ENCODE measurements around the gene UQCR11. TPM values are rescaled to one million over a fixed set of nuclear protein-coding genes. Genes with fewer than 3 reads are reported as not detected.
"Not testable (repeated sequence)": the region's sequence is repeated elsewhere in the genome, so short reads cannot be mapped to it uniquely, and the experiment has no call there.

The UQCR11 gene
- total RNA-seq, 3 donors from 2014 or later: 59.6 to 117 (median 63.4) TPM

DNA sequence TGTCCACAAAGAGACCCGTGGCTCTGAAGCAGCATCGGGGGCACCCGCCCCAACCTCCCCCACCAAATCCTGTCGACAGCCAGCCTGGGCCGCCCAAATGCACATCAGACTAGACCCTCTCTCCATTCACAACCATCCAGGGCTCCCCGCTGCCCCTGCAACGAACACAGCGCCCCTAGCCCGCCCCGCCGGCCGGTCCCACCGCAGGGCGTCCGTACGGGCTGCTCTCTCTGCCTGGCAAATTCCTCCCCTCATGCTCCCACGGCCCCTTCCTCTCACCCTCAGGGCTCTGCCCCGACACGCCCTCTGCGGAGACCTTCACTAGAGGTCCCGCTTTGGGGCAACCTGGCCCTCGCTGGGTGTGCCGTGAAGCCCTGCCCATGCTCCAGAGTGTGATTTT, 40.0 kb upstream of the UQCR11 start:
- Histone ChIP-seq H3K27ac (no peak overlapping the region), H3K27me3 (no peaks in the 10 kb centered on the region), H3K4me1 (peaks cover 0 to under 1% of the 10 kb centered on the region in 2 donors), H3K9me3 (no peaks in the 10 kb centered on the region), H3K36me3 (no peaks in the 10 kb centered on the region), H3K4me3 (no peak overlapping the region)
- DNase-seq (ENCODE audit: low spot score in 2 of 2): no peak
- intact Hi-C loops (cut with DNase I; ENCODE audit: low total_unique reads): loop anchor here (5.0 kb wide), 1 partner anchor 982 kb away; no protein-coding TSS in a partner anchor
- TF ChIP-seq, protein P1, sequence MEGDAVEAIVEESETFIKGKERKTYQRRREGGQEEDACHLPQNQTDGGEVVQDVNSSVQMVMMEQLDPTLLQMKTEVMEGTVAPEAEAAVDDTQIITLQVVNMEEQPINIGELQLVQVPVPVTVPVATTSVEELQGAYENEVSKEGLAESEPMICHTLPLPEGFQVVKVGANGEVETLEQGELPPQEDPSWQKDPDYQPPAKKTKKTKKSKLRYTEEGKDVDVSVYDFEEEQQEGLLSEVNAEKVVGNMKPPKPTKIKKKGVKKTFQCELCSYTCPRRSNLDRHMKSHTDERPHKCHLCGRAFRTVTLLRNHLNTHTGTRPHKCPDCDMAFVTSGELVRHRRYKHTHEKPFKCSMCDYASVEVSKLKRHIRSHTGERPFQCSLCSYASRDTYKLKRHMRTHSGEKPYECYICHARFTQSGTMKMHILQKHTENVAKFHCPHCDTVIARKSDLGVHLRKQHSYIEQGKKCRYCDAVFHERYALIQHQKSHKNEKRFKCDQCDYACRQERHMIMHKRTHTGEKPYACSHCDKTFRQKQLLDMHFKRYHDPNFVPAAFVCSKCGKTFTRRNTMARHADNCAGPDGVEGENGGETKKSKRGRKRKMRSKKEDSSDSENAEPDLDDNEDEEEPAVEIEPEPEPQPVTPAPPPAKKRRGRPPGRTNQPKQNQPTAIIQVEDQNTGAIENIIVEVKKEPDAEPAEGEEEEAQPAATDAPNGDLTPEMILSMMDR (IDR thresholded peaks at IDR 0.05): no peak
- TF ChIP-seq POLR2A (IDR thresholded peaks at IDR 0.05) (no peak), POLR2AphosphoS5 (IDR thresholded peaks at IDR 0.05) (no peak)

DNA sequence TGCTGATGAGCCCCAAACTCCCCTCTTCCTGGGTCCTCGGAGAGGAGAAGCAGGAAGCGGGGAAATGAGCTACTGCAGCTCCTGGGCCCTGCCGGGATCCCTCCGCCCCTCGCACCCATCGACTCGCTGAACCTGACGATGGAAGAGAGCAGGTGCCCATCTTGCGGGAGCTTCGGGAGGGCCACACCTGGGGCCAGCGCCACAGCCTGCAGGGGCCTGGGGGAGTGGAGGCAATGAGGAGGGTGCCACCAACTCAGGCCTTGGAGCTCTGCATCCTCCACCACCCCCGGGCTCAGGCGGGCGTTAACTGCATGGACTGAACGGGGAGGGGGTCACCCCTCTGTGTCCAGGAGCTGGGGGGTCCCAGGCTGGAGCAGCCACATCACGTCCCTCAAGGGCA, 38.8 kb upstream of the UQCR11 start:
- intact Hi-C loops (cut with DNase I; ENCODE audit: low total_unique reads): loop anchor here (5.0 kb wide), 1 partner anchor 752 kb away; the partner anchor contains the start of genes MED16 and RNU6-9
- Histone ChIP-seq H3K4me1 (no peaks in the 10 kb centered on the region), H3K36me3 (no peaks in the 10 kb centered on the region), H3K27ac (no peak overlapping the region), H3K9me3 (no peaks in the 10 kb centered on the region), H3K27me3 (no peaks in the 10 kb centered on the region), H3K4me3 (no peak overlapping the region)
- no peak for DNase-seq (ENCODE audit: low spot score in 2 of 2)
- no peak for TF ChIP-seq POLR2A (IDR thresholded peaks at IDR 0.05)
- TF ChIP-seq, protein P1 (IDR thresholded peaks at IDR 0.05): no peak
- no peak for TF ChIP-seq POLR2AphosphoS5 (IDR thresholded peaks at IDR 0.05)

DNA sequence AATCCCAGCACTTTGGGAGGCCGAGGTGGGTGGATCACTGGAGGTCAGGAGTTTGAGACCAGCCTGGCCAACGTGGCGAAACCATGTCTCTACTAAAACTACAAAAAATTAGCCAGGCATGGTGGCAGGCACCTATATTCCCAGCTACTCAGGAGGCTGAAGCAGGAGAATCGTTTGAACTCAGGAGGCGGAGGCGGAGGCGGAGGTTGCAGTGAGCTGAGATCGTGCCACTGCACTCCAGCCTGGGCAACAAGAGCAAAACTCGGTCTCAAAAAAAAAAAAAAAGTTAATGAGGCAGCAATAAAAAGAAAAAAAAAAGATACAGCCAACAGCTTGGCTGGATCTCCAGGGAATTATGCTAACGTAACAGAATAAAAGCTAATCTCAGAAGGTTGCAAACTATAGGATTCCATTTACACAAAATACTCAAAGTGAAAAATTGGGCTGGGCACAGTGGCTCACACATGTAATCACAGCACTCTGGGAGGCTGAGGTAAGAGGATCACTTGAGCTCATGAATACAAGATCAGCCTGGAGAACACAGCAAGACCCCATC, 35.7 kb upstream of the UQCR11 start:
- intact Hi-C loops (cut with DNase I; ENCODE audit: low total_unique reads): loop anchor here (5.0 kb wide), 1 partner anchor 749 kb away; the partner anchor contains the start of genes MED16 and RNU6-9
- not testable (repeated sequence) for H3K9me3 ChIP-seq; H3K4me3 ChIP-seq; DNase-seq (ENCODE audit: low spot score in 2 of 2); H3K27ac ChIP-seq; H3K4me1 ChIP-seq; H3K36me3 ChIP-seq; H3K27me3 ChIP-seq

DNA sequence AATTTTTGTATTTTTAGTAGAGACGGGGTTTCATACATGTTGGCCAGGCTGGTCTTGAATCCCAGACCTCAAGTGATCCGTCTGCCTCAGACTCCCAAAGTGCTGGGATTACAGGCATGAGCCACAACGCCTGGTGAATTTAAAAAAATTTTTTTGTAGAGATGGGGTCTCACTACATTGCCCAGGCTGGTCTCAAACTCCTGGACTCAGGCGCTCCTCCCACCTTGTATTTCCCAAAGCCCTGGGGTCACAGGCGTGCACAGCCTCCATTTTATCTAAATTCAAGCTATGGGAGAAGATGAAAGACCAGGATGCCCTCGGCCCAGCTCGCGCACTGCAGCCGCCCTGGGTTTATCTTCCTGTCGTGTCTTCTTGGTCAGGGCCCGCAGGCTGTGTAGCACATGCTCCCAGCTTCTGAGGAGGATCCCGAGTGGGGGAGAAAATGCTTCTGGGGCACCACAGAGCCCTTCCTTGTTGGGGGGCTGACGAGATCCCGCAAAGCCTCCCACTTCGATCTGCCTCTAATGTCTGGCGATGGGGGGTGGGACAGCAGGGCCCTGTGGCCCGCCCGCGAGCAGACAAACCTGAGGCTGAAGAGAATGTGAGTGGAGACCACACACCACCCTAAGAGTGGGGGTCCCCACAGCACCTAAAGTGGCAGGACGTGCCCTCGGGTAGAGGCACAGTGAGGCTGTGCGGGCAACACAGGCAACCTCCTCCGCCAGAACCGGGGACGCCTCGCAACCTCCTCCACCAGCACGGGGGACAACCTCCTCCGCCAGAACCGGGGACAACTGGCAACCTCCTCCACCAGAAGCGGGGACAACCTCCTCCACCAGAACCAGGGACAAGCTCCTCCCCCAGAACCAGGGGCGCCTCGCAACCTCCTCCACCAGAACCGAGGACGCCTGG, 31.3 kb upstream of the UQCR11 start:
- Histone ChIP-seq H3K4me3 (no peak overlapping the region), H3K9me3 (no peaks in the 10 kb centered on the region), H3K36me3 (no peaks in the 10 kb centered on the region), H3K4me1 (no peaks in the 10 kb centered on the region), H3K27me3 (no peaks in the 10 kb centered on the region), H3K27ac (no peak overlapping the region)
- intact Hi-C loops (cut with DNase I; ENCODE audit: low total_unique reads): no loop called here
- no peak for DNase-seq (ENCODE audit: low spot score in 2 of 2)
- TF ChIP-seq POLR2A (IDR thresholded peaks at IDR 0.05) (no peak), POLR2AphosphoS5 (IDR thresholded peaks at IDR 0.05) (no peak)
- TF ChIP-seq, protein P1 (IDR thresholded peaks at IDR 0.05): no peak

DNA sequence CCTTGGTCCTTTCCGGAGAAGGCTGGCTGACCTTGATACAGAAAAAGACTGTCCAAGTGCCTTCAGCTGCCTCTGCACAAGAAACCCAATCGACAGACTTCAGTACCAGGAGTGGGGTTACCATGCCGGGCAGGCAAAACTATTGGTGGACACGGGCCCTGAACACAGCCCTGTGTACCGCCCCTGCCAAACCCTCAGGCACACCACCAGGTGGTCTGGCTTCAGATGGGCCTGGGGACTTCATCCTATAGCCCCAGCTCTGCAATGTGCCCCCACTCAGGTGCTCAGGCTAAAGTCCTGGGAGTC, 29.6 kb upstream of the UQCR11 start:
- DNase-seq (ENCODE audit: low spot score in 2 of 2): no peak
- TF ChIP-seq POLR2A (IDR thresholded peaks at IDR 0.05) (no peak), POLR2AphosphoS5 (IDR thresholded peaks at IDR 0.05) (no peak)
- TF ChIP-seq, protein P1 (IDR thresholded peaks at IDR 0.05): no peak
- Histone ChIP-seq H3K4me1 (no peaks in the 10 kb centered on the region), H3K36me3 (no peaks in the 10 kb centered on the region), H3K27me3 (no peaks in the 10 kb centered on the region), H3K27ac (no peak overlapping the region), H3K9me3 (no peaks in the 10 kb centered on the region), H3K4me3 (no peak overlapping the region)
- intact Hi-C loops (cut with DNase I; ENCODE audit: low total_unique reads): no loop called here
